SKM-1 treated with dmso at 0.1 percent for 144 hours (cell line): Measurements from ENCODE around the gene ORAI2.

Source experiments
- DNase-seq: peaks from one replicate; lab custom pipeline; 2025; ENCODE audit not compliant: unreplicated experiment; lab: John Stamatoyannopoulos, UW

Gene ORAI2

DNA sequence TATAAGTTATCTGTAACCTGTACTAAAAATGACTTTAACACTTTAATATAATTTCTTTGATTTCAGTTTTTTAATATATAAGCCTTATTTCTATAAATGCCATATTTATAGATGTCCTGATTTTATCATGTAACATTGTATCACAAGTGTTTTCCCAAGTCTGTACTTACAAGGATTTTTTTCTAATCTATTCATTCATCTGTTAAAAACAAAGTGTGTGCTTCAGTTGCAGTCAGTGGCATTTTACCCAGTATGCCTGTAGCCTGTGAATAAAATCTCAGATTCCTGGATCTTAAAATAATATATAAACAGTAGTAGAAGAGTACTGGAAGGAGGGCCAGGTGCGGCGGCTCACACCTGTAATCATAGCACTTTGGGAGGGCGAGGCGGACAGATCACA, 19.8 kb upstream of the ORAI2 start:
- DNase-seq = no peak

DNA sequence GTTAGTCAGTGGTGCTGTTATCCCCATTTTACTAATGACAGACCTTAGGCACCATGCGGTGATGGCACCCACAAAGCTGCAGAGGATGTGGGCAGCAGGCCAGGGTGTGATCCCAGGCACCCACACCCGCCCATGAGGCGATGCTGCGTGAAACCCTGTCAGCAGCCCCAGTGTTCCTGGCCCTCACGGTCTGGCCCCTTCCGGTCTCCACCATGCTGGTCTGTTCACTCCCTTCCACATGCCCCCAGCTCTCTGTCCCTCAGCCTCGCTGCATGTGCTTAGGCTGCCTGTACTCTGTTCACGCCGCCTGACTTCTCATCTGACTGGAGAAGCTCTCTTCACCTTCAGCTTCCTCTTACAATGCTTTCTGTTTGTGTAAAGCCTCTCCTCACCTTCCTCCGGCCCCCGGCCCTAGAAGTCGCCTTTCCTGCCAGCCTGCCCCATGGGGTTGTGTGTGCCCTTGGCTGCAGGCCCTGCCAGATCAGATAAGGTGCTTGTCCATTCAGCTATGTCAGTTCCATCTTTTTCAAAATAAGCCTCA, 17.6 kb upstream of the ORAI2 start:
- no peak for DNase-seq

DNA sequence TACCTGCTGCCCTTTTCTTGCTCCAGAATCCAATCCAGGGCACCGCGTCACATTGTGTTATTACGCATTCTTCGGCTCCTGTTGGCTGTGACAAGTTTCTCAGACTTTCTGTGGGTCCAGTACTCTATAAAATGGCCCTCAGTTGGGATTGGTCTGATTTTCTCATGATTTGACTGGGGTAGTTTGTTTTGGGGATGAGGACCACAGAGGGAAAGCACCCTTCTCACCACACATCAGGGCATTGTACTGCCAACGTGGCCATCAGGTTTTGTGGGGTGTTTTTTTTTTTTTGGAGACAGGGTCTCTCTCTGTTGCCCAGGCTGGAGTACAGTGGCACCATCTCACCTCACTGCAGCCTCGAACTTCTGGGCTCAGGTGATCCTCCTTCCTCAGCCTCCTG, 17.0 kb upstream of the ORAI2 start:
- no peak for DNase-seq

DNA sequence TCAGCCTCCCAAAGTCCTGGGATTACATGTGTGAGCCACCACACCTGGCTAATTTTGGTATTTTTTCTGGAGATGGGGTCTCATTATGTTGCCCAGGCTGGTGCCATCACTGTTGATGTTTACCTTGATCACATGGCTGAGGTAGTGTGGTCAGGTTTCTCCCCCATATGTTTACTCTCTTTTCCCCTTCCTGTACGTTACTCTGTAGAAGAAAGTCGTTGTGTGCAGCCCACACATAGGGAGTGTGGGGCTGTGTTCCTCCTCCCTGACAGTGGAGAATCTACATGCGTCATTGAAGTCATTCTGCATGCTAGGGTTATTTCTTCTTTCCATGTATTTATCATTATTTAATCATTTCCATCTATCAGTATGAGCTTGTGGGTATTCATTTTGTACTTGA, 16.3 kb upstream of the ORAI2 start:
- DNase-seq = no peak

DNA sequence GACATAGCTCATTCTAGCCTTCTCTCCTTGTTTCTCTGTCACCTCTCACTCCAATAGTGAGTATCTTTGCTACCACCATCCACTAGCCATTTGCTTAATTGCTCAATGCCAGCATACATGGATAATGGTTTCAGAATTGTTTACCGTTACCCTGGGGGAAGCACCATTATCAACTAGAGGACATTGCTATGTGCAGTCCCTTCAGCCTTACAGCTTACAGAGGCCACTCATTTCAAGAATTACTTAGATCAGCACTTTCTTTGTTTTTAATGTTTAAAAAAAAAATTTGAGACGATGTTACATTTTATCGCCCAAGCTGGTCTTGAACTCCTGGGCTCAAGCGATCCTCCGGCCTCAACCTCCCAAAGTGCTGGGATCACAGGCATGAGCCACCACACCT, 14.8 kb upstream of the ORAI2 start:
- no peak for DNase-seq

DNA sequence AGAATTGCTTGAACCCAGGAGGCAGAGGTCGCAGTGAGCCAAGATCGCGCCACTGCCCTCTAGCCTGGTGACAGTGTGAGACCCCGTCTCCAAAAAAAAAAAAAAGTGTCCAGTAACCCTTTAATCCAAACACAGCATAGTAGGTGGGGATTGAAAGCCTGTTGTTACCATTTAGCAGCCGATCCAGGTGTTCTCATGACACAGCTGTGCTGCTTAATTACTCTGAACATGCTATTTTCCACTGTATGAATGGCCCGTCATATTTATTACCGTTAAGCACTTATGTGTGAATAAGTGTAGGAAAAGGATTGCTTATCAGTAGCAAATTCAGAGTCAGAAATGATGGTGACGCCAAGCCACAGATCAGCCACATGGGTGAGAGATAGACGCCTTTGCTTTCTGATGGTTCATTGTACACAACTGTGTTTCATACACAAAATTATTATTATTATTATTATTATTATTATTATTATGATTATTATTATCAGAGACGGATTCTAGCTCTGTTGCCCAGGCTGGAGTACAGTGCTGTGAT, 11.6 kb upstream of the ORAI2 start:
- no peak for DNase-seq

DNA sequence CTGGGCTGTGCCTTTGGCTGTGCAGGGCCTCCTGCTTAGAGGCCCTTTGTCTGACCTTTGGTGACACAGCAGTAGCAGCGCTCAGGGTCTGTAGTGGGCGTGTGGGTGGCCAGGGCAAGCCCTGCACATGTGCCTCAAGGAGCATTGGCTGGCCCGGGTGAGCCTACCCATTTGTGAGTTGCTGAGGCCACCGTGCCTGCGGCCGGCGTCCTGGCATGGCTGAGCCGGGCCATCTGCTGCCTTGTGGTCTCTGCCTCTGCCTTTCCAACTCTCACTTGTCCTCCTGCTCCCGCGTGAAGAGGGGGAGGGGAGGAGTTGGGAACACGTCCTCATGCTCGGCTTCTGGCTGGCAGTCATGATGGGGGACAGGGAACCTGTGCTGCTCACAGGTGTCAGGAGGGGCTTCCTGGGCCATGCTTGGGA, 9.2 kb upstream of the ORAI2 start:
- no peak for DNase-seq

DNA sequence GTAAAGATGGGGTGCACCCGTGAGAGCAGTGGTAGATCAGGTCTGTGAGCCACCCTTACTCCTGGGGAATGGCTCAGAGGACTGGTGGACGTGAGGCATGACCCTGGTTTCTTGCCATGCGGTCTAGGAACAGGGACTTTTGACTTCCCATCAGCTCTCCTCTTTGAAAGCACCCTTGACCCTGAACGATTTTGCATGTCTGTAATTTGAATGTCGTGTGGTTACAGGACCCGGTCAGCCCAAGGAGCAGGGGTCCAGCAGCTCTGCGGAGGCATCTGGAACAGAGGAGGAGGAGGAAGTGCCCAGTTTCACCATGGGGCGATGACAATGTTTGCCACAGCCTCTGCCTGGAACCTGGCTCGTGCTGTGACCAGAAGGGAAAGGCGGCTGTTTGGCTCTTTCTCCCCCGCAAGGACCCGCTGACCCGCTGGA, 8.6 kb upstream of the ORAI2 start:
- no peak for DNase-seq

DNA sequence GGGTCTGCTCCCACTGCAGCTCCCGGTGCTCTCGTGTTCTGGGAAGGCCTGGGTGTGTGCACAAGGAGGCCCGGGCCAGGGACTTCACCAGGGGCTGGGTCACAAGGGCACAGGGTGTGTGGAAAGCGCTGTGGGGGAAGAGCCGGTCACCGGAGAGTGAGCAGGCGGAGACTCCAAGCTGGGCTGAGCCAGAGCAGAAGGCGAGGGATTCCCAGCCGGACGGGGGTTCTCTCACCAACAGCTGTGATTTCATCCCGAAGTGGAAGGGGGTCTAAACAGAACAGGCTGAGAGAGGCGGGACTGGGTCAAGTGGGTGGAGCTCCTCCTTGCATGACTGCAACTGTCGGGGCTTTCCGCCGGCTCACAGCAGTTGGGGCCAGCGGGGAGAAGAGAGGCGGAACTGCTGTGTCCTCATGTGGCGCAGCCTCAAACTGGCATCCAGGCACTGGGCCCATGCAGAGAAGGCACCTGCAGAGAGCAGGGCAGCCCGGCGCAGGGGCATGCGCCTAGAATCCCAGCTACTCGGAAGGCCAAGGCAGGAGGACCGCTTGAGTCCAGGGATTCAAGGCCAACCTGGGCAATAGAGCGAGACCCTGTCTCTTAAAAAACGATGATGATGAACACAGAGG, 7.6 kb upstream of the ORAI2 start:
- DNase-seq = no peak

DNA sequence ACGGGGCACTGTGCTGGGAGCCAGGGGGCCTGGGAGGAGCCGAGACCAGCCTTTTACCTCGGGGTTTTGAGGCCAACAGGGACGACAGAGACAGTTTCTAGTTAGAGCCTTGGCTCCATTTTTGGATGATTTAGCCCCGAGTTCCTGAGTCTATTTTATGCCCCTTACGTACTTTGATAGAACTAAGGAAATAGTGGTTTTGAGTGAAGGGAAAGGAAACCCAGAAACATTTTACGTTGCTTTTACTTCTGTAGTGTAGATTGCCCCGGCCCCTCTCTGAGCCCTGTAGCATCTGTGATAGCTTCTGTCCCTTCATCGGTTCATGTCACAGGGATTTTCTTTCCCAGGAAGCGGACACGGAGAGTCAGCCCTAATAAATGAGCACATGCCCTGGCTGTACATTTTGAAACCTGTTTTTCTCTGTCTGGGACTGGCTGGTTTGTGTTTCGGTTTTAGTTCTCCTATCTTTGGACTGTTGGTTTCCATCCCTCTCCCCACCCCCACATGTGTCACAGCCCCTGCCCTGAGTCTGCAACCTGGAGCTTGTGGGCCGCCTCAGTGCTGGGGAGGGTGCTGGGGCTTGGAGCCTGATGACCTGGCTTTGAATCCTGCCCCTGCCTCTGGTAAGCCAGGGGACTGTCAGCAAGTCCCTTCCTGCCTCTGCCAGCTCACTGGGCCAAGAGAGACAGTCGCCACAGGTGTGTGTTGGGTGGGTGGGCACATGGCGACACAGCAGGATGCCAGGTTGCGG, 6.9 kb upstream of the ORAI2 start:
- no peak for DNase-seq

DNA sequence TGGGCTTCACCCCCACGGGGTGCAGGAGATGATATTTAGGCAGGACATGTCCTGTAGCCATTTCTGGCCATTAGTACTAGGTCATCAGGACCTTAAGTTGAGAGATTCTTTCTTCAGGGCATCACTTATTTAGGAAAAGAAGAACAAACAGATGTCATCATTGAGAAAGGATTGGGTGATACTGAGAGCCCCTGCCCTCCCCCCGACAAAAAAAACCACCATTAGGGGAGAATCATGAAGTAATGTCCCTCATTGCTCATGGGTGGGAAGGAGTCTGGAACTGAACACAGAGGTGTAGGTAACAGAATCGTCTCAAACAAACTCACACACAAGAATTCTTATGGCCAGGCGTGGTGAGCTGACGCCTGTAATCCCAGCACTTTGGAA, 6.4 kb upstream of the ORAI2 start:
- DNase-seq = no peak

DNA sequence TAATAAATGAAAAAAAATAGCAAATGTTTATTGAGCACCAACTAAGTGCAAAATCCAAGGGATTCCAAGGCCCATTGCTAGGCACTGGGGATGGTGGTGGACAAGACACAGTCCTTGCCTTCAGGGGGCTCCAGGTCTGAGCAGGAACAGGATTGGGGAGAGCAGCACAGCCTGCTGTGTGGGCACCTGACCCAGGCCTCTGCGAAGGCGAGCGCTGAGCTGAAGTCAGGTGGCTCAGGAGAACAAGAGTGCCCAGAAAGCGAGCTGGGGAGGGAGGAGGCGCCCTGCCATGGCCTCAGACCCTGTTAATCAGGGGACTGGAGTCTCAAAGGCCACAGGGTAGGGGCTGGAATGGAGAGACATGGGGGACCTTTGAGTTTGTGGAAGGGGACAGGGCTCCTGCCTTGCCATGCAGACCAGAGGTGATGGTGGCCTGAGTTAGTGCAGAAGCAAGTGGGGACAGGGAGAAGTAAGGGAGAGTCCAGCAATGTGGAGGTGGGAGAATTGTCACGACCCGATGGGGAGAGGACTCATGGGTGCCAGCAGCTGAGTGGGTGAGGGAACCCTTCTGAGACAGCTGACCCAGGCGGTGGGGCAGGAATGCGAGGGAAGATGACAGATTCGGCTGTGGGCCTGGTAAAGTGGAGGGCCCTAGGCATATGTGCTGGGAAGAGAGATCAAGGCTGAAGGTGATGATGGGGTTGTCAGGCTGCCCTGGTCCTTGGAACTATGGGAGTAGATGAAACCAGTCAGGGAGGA, 4.1 kb upstream of the ORAI2 start:
- DNase-seq = no peak

DNA sequence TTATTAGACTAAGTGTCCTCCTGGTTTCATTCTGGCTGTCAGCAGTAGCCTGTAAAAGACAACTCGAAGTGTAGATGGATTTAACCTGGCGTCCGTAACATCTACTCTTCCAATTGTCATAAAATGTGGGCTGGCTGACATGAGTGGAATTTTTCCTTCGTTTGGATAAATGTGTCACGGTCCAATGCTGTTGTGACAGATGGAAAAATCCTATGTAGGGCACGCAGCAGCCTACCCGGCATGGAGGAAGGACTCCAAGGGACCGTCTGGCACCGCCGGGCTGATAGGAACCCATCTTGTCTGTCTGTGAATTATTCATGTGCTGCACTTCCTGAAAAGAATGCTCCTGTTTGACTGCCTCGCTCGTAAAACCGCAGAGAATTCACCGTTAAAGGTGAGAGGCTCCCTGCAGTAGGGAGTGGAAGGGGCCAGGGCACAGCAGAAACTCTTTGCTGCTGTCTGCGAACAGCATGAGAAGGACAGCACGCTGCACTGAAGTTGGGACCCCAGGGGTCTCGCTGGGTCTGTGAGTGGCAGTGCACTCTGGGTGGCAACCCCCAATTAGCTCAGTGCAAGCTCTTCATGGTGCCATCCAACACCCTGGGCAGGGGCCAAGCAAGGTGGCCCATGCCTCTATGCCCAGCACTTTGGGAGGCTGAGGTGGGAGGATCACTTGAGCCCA, 1.6 kb upstream of the ORAI2 start:
- no peak for DNase-seq

DNA sequence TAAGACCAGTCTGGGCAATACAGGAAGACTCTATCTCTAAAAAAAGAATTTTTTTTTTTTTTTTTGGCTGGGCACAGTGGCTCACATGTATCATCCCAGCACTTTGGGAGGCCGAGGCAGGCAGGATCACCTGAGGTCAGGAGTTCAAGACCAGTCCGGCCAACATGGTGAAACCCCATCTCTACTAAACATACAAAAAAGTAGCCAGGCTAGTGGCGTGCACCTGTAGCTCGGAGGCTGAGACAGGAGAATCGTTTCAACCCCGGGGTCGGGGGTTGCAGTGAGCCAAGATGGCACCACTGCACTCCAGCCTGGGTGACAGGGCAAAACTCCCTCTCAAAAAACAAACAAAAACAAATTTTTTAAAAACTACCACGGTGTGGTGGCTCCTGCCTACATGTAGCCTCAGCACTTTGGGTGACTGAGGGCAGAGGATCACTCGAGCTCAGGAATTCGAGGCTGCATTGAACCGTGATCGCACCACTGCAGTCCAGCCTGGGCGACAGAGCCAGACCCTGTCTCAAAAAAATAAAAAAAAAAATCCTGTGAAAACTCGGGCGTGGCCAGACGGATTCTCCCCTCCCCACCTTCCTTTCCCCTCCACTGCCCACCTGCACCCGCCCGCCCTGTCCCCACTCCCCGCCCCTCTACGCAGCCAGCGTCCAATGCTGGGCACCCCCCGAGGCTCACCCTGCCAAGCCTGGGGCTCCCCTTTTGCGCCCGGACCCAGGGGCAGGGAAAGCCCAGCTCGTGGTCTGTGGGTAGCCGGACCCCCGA, 745 bp upstream of the ORAI2 start:
- no peak for DNase-seq

DNA sequence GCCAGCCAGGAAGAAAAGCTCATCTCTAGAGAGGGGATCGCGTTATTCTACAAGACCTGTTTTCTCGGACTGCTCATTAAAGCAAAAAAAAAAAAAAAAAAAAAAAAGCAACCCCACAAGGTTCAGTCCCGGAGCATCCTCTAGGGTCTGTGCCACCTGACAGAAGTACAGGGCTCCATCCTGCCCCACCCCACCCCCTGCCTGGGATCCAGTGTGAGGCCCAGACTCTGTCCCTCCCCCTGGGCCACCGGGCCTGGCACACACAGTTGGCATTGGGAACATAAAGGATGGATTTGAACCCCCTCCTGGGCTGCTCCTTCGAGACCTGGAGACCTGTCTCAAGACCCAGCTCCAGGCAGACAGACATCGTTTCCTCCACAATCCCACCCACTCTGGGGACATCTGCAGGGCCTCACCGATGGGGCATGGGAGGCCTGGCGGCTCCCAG, 688 bp downstream of the ORAI2 start:
- no peak for DNase-seq

DNA sequence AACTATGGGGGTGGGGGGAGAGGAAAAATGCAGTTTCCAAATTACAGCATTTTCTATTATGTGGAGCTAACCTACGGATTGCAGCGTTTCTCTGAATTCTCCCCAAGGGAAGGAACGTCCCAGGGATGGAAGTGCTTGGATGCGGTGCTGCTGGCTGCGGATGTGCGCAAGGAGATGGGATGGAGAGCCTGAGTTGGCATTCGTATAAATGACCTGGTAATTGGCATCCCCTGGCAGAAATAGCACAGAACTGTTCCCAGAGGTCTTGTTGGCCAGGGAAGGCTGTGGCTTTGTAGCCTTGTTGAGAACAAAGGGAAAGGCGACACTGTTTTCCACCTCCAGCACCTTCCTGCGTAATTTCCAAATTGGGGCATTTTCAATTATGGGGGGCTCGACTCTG, 2.7 kb downstream of the ORAI2 start:
- no peak for DNase-seq

DNA sequence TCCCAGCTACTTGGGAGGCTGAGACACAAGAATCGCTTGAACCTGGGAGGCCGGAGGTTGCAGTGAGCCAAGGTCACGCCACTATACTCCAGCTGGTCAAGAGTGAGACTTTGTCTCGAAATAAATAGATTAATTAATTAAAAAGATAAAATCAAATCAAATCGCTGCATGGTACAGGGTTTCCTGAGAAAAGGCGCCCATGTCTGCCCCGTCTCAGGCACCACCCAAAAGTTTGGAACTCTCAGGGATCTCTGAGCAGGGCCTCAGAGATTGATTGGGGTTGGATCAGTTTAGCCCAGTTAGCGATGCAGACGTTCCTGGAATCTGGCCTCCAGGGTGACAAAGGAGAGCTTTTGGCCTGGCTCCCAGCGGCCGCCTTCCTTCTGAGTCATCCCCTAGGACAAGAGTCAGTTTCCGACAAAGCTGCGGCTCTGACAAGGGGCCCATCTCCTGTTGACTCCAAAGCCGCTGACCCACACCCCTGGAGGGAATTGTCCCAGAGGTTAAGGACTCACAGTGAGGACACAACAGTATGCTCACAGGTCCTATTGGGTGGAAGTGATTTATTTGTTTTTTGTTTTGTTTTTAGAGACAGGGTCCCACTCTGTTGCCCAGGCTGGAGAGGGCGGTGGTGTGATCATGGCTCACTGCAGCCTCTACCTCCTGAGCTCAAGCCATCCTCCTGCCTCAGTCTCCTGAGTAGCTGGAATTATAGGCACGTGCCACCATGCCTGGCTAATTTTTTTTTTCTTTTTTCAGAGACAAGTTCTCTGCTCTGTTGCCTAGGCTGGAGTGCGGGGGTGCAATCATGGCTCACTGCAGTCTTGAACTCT, 6.8 kb downstream of the ORAI2 start:
- no peak for DNase-seq

DNA sequence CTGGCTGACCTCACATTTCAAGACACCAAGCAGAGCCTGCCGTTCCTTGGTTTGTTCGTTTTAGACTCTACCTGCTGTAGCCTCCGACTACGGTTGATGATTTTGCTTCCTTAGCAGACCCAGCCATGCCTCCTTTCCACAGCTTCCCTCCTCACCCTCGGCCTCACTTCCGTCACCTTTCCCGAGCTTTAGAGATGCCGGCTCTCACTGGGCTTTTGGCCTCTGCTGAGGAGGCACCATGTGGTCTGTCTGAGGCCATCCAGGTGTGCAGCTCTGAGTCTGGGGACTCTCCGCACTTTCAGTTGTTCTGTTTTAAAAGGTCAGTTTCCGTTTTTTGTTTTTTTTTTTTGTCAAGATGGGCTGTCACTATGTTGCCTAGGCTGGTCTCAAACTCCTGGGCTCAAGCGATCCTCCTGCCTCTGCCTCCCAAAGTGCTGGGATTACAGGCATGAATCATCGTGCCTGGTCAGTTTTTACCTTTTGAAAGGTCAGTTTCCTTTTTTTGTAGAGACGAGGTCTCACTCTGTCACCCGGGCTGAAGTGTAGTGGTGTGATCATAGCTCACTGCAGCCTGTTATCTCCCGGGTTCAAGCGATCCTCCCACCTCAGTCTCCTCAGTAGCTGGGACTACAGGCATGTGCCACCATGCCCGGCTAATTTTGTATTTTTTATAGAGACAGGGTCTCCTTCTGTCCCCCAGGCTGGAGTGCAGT, 11.7 kb downstream of the ORAI2 start:
- DNase-seq = no peak

DNA sequence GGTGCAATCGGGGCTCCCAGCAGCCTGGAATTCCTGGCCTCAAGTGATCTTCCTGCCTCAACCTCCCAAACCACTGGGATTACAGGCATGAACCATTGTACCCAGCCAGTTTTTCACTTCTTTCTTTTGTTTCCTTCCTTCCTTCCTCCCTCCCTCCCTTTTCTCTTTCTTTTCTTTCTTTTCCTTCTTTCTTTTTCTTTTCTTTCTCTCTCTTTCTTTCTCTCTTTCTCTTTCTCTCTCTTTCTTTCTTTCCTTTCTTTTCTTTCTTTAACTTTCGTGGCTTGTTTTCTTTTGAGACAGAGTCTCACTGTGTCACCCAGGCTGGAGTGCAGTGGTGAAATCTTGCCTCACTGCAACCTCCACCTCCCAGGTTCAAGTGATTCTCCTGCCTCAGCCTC, 12.3 kb downstream of the ORAI2 start:
- no peak for DNase-seq
